HEK293T (cell line): ENCODE results near the gene RWDD4.

Experiments used
- ARNT ChIP-seq: fragments of 450-650 bp; IDR thresholded peaks from 2 replicates; pipeline ENCODE4 v1.6.1; 2017; ENCODE audit warnings: mild to moderate bottlenecking
- BHLHE40 ChIP-seq: fragments of 450-650 bp; IDR thresholded peaks from 2 replicates; pipeline ENCODE4 v1.6.1; 2016; ENCODE audit warnings: mild to moderate bottlenecking, moderate library complexity, borderline replicate concordance
- ELF4 ChIP-seq: fragments of 450-650 bp; IDR thresholded peaks from 2 replicates; pipeline ENCODE4 v1.6.1; 2017; ENCODE audit warnings: antibody characterized with exemption
- FOXA1 ChIP-seq: fragments of 450-650 bp; IDR thresholded peaks from 2 replicates; pipeline ENCODE4 v1.6.1; 2016; ENCODE audit warnings: mild to moderate bottlenecking
- FOXK2 ChIP-seq: fragments of 450-650 bp; IDR thresholded peaks from 2 replicates; pipeline ENCODE4 v1.6.1; 2016; ENCODE audit warnings: mild to moderate bottlenecking
- FOXM1 ChIP-seq: fragments of 450-650 bp; IDR thresholded peaks from 2 replicates; pipeline ENCODE4 v1.6.1; 2017; ENCODE audit warnings: mild to moderate bottlenecking, borderline replicate concordance
- HDGF ChIP-seq: fragments of 450-650 bp; IDR thresholded peaks from 2 replicates; pipeline ENCODE4 v1.6.1; 2017; ENCODE audit warnings: antibody characterized with exemption, borderline replicate concordance
- LEF1 ChIP-seq: fragments of 450-650 bp; IDR thresholded peaks from 2 replicates; pipeline ENCODE4 v1.6.1; 2017; ENCODE audit warnings: mild to moderate bottlenecking, borderline replicate concordance
- NFRKB ChIP-seq: fragments of 450-650 bp; IDR thresholded peaks from 2 replicates; pipeline ENCODE4 v1.6.1; 2016; ENCODE audit warnings: mild to moderate bottlenecking, moderate library complexity
- SP1 ChIP-seq: fragments of 450-650 bp; IDR thresholded peaks from 2 replicates; pipeline ENCODE4 v1.6.1; 2017
- TARDBP ChIP-seq: fragments of 450-650 bp; IDR thresholded peaks from 2 replicates; pipeline ENCODE4 v1.6.1; 2016
- ZNF384 ChIP-seq: fragments of 450-650 bp; IDR thresholded peaks from 2 replicates; pipeline ENCODE4 v1.6.1; 2016
- TF ChIP-seq, protein P1 (sequence below): fragments of 450-650 bp; IDR thresholded peaks from 2 replicates; pipeline ENCODE4 v1.6.1; 2016

DNA sequence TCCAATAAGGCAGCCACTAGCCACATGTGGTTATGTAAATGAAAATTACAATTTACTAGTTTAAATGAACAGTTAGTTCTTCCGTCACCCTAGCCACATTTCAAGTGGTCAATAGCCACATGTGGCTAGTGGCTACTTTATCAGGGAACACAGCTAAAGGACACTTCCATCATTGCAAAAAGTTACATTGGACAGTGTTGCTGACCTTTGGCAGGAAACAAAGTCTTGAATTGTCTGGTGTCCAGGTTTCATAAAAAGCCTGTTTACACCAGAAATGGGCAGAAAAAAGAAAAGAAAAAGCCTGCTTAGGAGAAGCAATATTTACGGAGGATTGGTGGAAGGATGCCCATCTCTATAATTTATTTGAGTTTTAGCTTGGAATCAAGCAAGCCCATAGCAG, 38.6 kb downstream of the RWDD4 start:
- TF ChIP-seq ARNT (no peak), BHLHE40 (no peak), LEF1 (no peak), FOXK2 (no peak), ZNF384 (no peak), FOXM1 (no peak), TARDBP (no peak), FOXA1 (no peak), ELF4 (no peak), HDGF (no peak), NFRKB (no peak), SP1 (no peak)
- TF ChIP-seq, protein P1, sequence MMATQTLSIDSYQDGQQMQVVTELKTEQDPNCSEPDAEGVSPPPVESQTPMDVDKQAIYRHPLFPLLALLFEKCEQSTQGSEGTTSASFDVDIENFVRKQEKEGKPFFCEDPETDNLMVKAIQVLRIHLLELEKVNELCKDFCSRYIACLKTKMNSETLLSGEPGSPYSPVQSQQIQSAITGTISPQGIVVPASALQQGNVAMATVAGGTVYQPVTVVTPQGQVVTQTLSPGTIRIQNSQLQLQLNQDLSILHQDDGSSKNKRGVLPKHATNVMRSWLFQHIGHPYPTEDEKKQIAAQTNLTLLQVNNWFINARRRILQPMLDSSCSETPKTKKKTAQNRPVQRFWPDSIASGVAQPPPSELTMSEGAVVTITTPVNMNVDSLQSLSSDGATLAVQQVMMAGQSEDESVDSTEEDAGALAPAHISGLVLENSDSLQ: no peak
